ENCODE results near the gene SIRPA.

Gene SIRPA

DNA sequence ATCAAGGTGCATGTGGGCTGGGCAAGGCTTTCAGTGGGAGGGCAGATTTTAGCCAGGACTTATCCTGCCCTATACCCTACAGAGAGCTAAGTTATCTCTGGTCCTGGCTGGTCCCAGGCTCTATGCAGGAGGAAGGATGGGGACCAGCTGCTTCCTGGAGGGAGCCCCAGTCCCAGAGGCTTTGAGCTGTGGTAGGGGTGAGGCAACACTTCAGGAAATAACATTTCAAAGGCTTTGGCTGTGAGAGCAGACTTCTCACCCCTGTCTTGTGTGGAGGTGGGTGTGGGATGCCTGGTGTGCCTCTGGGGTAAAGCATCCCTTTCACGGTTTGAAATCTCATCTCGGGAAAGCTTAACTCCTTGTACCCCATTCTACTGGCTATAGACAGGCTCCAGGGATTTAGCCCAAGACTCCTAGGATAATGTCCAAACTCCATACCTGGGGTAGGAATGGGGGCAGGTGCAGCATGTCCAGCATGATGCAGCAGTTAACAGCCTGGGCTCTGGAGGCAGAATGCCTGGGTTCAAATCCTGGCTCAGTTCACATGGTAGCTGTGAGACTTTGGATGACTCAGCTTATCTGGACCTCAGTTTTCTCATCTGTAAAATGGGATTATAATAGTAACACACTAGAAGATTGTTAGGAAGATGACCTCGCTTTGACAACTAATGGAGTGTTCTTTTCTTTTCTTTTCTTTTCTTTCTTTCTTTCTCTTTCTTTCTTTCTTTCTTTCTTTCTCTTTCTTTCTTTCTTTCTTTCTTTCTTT lies 27.5 kb upstream of the SIRPA start:
- Histone ChIP-seq H4K91ac (ENCODE audit: low read length) (no peak overlapping the region), H2BK5ac (ENCODE audit: low read depth, low read length, poor library complexity, severe bottlenecking) (no peak overlapping the region), H3K4me1 (ENCODE audit: control insufficient read depth, insufficient read depth, low read depth, low read length) (no peaks in the 10 kb centered on the region), H2AK5ac (ENCODE audit: low read length, severe bottlenecking) (no peak overlapping the region), H3K23ac (ENCODE audit: low read length in 2 of 2) (no peak overlapping the region), H2BK15ac (ENCODE audit: low read depth, poor library complexity, severe bottlenecking) (no peak overlapping the region), H3K36me3 (ENCODE audit: control insufficient read depth in 1 of 2, insufficient read depth in 2 of 2, low read depth in 1 of 2, low read length in 2 of 2) (no peaks in the 10 kb centered on the region), H2BK12ac (ENCODE audit: low read length in 2 of 2) (no peak overlapping the region), H2BK120ac (ENCODE audit: low read depth, low read length) (no peak overlapping the region), H2AFZ (ENCODE audit: low read depth, low read length) (no peak overlapping the region), H3K27me3 (ENCODE audit: control insufficient read depth in 1 of 2, insufficient read depth in 1 of 2, low read length in 2 of 2) (peaks cover 22 to 40% of the 10 kb centered on the region in 2 experiments), H4K8ac (ENCODE audit: low read length) (no peak overlapping the region), H3K27ac (ENCODE audit: low read length, poor library complexity, severe bottlenecking) (no peak overlapping the region), H3K14ac (ENCODE audit: low read length in 2 of 2) (no peak overlapping the region), H3K9ac (ENCODE audit: low read length) (no peak overlapping the region), H3K9me3 (ENCODE audit: control insufficient read depth, low read length) (peaks cover 1% of the 10 kb centered on the region), H3K79me1 (replicated peaks; ENCODE audit: low read length, poor library complexity, severe bottlenecking) (no peaks in the 10 kb centered on the region), H3K18ac (ENCODE audit: low read depth in 1 of 2, low read length in 2 of 2) (no peak overlapping the region), H3K4ac (ENCODE audit: low read depth in 1 of 2, low read length in 2 of 2) (no peak overlapping the region), H3K4me2 (ENCODE audit: low read length, poor library complexity, severe bottlenecking) (no peak overlapping the region), H3K4me3 (ENCODE audit: insufficient read depth in 1 of 2, low read depth in 1 of 2, low read length in 2 of 2) (no peak overlapping the region)
- 85% methylated on average over 1 of the region's 3 CpGs for WGBS
- no peak for DNase-seq

DNA sequence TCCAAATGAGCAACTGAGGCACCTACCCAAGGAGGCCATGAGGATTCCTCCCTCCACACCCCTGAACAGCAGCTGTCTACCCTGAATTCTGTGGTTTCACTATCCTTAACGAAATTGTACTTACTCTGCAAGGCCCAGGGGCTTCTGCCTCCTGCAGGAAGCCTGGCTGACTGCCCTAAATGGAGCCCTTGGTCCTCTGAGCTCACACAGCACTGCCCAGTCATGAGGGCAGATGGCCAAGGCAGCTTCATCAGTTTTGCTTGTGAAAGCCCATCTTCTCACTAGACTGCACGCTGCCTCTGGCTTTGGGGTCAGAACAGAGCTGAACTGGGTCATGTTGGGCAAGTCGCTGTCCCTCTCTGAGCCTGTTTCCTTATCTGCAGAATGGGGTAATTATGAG lies 26.4 kb upstream of the SIRPA start:
- peaks cover 3% of the 10 kb centered on the region for H3K9me3 ChIP-seq (ENCODE audit: control insufficient read depth, low read length)
- H2AFZ ChIP-seq (ENCODE audit: low read depth, low read length), result no peak overlapping the region
- H4K91ac ChIP-seq (ENCODE audit: low read length), result no peak overlapping the region
- peak overlapping the region in 1 of 2 experiments; percentile 38 for H3K14ac ChIP-seq (ENCODE audit: low read length in 2 of 2)
- no peak overlapping the region for H2BK15ac ChIP-seq (ENCODE audit: low read depth, poor library complexity, severe bottlenecking)
- no peak overlapping the region for H4K8ac ChIP-seq (ENCODE audit: low read length)
- H3K18ac ChIP-seq (ENCODE audit: low read depth in 1 of 2, low read length in 2 of 2), result peak overlapping the region in 1 of 2 experiments; percentile 18
- no peak overlapping the region for H3K23ac ChIP-seq (ENCODE audit: low read length in 2 of 2)
- H3K27ac ChIP-seq (ENCODE audit: low read length, poor library complexity, severe bottlenecking), result no peak overlapping the region
- H3K4me3 ChIP-seq (ENCODE audit: insufficient read depth in 1 of 2, low read depth in 1 of 2, low read length in 2 of 2), result no peak overlapping the region
- DNase-seq, result no peak
- H3K4me1 ChIP-seq (ENCODE audit: control insufficient read depth, insufficient read depth, low read depth, low read length), result no peaks in the 10 kb centered on the region
- 68% methylated on average over 3 of the region's 3 CpGs for WGBS
- no peak overlapping the region for H3K9ac ChIP-seq (ENCODE audit: low read length)
- no peak overlapping the region for H2BK12ac ChIP-seq (ENCODE audit: low read length in 2 of 2)
- H3K36me3 ChIP-seq (ENCODE audit: control insufficient read depth in 1 of 2, insufficient read depth in 2 of 2, low read depth in 1 of 2, low read length in 2 of 2), result no peaks in the 10 kb centered on the region
- H3K4ac ChIP-seq (ENCODE audit: low read depth in 1 of 2, low read length in 2 of 2), result no peak overlapping the region
- H2BK5ac ChIP-seq (ENCODE audit: low read depth, low read length, poor library complexity, severe bottlenecking), result no peak overlapping the region
- no peak overlapping the region for H3K4me2 ChIP-seq (ENCODE audit: low read length, poor library complexity, severe bottlenecking)
- H3K79me1 ChIP-seq (replicated peaks; ENCODE audit: low read length, poor library complexity, severe bottlenecking), result no peaks in the 10 kb centered on the region
- no peak overlapping the region for H2BK120ac ChIP-seq (ENCODE audit: low read depth, low read length)
- no peak overlapping the region for H2AK5ac ChIP-seq (ENCODE audit: low read length, severe bottlenecking)
- peaks cover 25 to 45% of the 10 kb centered on the region in 2 experiments for H3K27me3 ChIP-seq (ENCODE audit: control insufficient read depth in 1 of 2, insufficient read depth in 1 of 2, low read length in 2 of 2)

DNA sequence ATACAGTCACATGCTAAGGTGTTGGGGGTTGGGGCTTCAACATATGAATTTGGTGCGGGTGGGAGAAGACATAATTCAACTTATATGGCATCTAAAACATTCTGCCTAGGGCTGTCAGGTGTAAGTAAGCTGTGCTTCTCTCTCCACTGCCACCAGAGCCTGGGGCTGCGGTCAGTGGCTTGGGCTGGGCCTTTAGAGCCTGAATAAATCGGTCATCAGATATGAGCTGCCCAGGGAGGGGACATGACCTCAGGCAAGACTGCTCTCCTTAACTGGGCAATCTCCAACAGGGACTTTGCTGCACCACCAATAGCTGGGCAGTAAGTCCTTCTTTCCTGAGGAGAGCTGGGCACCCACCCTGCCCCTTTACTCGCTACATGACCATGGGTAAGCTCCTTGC lies 24.9 kb upstream of the SIRPA start:
- no peak overlapping the region for H3K18ac ChIP-seq (ENCODE audit: low read depth in 1 of 2, low read length in 2 of 2)
- H3K36me3 ChIP-seq (ENCODE audit: control insufficient read depth in 1 of 2, insufficient read depth in 2 of 2, low read depth in 1 of 2, low read length in 2 of 2), result no peaks in the 10 kb centered on the region
- no peak overlapping the region for H2AK5ac ChIP-seq (ENCODE audit: low read length, severe bottlenecking)
- no peak overlapping the region for H2AFZ ChIP-seq (ENCODE audit: low read depth, low read length)
- no peak overlapping the region for H3K4me2 ChIP-seq (ENCODE audit: low read length, poor library complexity, severe bottlenecking)
- H2BK120ac ChIP-seq (ENCODE audit: low read depth, low read length), result no peak overlapping the region
- H3K23ac ChIP-seq (ENCODE audit: low read length in 2 of 2), result no peak overlapping the region
- H3K4me3 ChIP-seq (ENCODE audit: insufficient read depth in 1 of 2, low read depth in 1 of 2, low read length in 2 of 2), result no peak overlapping the region
- no peak overlapping the region for H2BK15ac ChIP-seq (ENCODE audit: low read depth, poor library complexity, severe bottlenecking)
- no peaks in the 10 kb centered on the region for H3K79me1 ChIP-seq (replicated peaks; ENCODE audit: low read length, poor library complexity, severe bottlenecking)
- H2BK5ac ChIP-seq (ENCODE audit: low read depth, low read length, poor library complexity, severe bottlenecking), result no peak overlapping the region
- 96% methylated on average over 3 of the region's 4 CpGs for WGBS
- no peak overlapping the region for H4K91ac ChIP-seq (ENCODE audit: low read length)
- H3K4ac ChIP-seq (ENCODE audit: low read depth in 1 of 2, low read length in 2 of 2), result no peak overlapping the region
- H3K14ac ChIP-seq (ENCODE audit: low read length in 2 of 2), result no peak overlapping the region
- no peak overlapping the region for H3K9ac ChIP-seq (ENCODE audit: low read length)
- H3K9me3 ChIP-seq (ENCODE audit: control insufficient read depth, low read length), result peaks cover 3% of the 10 kb centered on the region
- DNase-seq, result no peak
- H2BK12ac ChIP-seq (ENCODE audit: low read length in 2 of 2), result no peak overlapping the region
- H4K8ac ChIP-seq (ENCODE audit: low read length), result no peak overlapping the region
- H3K27ac ChIP-seq (ENCODE audit: low read length, poor library complexity, severe bottlenecking), result no peak overlapping the region
- H3K27me3 ChIP-seq (ENCODE audit: control insufficient read depth in 1 of 2, insufficient read depth in 1 of 2, low read length in 2 of 2), result peaks cover 23 to 59% of the 10 kb centered on the region in 2 experiments
- H3K4me1 ChIP-seq (ENCODE audit: control insufficient read depth, insufficient read depth, low read depth, low read length), result no peaks in the 10 kb centered on the region

DNA sequence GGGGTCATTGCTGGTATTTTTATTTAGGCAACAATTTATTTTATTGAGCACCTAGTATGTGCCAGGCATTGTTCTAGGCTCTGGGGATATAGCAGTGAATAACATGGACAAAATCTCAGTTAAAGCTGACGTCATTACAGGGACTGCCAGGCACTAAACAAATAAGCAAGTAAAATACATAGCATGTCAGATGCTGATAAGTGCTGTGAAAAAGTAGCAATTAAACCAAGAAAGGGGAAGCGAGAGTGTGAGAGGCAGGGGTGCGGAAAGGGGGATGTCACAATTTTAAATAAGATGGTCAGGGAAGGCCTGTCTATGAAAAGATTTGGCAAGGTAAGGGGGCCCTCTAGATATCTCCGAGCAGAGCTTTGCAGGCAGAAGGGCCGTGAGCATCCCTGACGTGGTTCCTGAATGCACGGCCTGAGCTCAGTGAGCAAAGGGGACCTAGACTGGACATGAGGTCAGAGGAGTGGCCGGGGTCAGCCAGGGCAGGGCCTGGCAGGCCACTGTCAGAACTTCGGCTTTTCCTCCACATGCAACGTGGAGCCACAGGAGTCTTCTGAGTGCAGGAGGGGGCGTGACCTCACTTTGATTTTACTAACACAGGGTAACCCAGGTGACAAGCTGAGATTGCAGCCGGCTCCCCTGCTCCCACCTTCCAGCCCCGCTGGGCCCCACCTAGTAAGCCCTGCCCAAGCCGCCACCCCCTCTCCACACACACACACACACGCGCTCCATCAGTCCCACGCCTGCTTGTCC lies 24.2 kb upstream of the SIRPA start:
- 74% methylated on average over 17 of the region's 17 CpGs for WGBS
- Histone ChIP-seq H2BK5ac (ENCODE audit: low read depth, low read length, poor library complexity, severe bottlenecking) (no peak overlapping the region), H3K36me3 (ENCODE audit: control insufficient read depth in 1 of 2, insufficient read depth in 2 of 2, low read depth in 1 of 2, low read length in 2 of 2) (no peaks in the 10 kb centered on the region), H3K9ac (ENCODE audit: low read length) (no peak overlapping the region), H3K18ac (ENCODE audit: low read depth in 1 of 2, low read length in 2 of 2) (no peak overlapping the region), H3K27me3 (ENCODE audit: control insufficient read depth in 1 of 2, insufficient read depth in 1 of 2, low read length in 2 of 2) (peaks cover 21 to 61% of the 10 kb centered on the region in 2 experiments), H3K4ac (ENCODE audit: low read depth in 1 of 2, low read length in 2 of 2) (peak overlapping the region in 1 of 2 experiments; percentile 7), H3K27ac (ENCODE audit: low read length, poor library complexity, severe bottlenecking) (no peak overlapping the region), H4K8ac (ENCODE audit: low read length) (no peak overlapping the region), H2BK15ac (ENCODE audit: low read depth, poor library complexity, severe bottlenecking) (no peak overlapping the region), H2AK5ac (ENCODE audit: low read length, severe bottlenecking) (no peak overlapping the region), H2BK12ac (ENCODE audit: low read length in 2 of 2) (peak overlapping the region in 1 of 2 experiments; percentile 48), H2BK120ac (ENCODE audit: low read depth, low read length) (no peak overlapping the region), H3K14ac (ENCODE audit: low read length in 2 of 2) (no peak overlapping the region), H4K91ac (ENCODE audit: low read length) (no peak overlapping the region), H3K4me2 (ENCODE audit: low read length, poor library complexity, severe bottlenecking) (no peak overlapping the region), H3K4me1 (ENCODE audit: control insufficient read depth, insufficient read depth, low read depth, low read length) (no peaks in the 10 kb centered on the region), H2AFZ (ENCODE audit: low read depth, low read length) (no peak overlapping the region), H3K79me1 (replicated peaks; ENCODE audit: low read length, poor library complexity, severe bottlenecking) (no peaks in the 10 kb centered on the region), H3K9me3 (ENCODE audit: control insufficient read depth, low read length) (peaks cover 3% of the 10 kb centered on the region), H3K4me3 (ENCODE audit: insufficient read depth in 1 of 2, low read depth in 1 of 2, low read length in 2 of 2) (no peak overlapping the region), H3K23ac (ENCODE audit: low read length in 2 of 2) (no peak overlapping the region)
- no peak for DNase-seq
